ENCODE results near the gene LETM1.
"Not testable (repeated sequence)": the region's sequence is repeated elsewhere in the genome, so short reads cannot be mapped to it uniquely, and the experiment has no call there.

The LETM1 gene

DNA sequence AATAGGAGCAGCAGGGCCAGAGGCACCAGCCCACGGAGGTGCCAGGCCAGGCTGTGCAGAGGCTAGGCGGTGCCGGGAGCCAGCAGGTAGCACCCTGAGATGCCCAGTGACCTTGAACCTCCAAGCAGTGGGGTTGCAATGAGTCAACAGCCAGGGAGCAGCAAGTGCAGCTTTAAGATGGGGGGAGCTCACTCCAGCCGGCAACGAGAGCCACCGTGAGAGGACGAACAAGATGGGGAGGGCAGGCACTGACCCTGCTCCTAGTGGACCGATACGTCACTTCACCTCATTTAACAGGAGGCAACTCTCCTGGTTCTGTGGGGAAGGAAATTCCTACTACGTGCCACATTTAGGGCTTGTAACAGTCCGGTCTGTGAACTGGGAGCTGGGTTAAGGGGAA, 4.8 kb downstream of the LETM1 start:
- no peak for DNase-seq

DNA sequence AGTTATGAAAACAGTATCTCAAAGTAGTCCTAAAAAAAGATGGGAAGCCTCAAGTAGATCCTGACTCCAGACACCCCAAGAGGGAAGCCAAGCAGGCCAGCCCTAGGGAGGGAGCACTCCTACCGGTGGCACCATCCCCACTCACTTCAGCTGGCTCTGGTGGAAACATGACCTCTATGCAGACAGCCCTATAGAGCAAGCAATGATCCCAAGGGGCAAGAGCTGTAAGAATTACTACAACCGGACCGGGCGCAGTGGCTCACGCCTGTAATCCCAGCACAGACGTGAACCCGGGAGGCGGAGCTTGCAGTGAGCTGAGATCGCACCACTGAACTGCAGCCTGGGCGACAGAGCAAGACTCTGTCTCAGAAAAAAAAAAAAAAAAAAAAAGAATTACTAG, 5.7 kb downstream of the LETM1 start:
- DNase-seq = no peak

DNA sequence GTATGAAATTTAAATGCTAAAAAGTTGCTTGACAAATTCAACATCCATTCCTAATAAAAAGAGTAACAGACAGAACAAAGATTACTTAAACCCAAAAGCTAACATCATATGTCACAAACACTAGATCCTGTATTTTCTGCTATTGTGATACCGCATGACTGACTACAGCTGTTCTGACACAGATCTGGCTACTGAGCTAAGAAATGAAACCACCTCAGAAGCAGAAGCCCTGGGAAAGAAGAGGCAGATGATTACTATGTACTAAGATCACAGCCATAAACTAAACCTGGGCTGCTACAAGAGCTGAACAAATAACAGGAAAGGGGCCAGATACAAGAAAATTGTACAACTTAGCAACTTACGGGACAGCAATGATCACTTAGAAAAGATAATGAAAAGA, 9.4 kb downstream of the LETM1 start:
- no peak for DNase-seq

DNA sequence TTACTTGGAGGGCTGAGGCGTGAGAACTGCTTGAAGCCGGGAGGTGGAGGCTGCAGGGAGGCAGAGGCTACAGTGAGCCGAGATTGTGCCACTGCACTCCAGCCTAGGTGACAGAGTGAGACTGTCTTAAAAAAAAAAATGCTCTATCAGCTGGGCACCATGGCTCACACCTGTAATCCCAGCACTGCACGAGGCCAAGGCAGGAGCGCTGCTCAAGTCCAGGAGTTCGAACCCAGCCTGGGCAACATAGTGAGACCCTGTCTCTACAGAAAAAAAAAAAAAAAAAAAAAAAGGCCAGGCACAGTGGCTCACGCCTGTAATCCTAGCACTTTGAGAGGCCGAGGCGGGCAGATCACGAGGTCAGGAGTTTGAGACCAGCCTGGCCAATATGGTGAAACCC, 11.3 kb downstream of the LETM1 start:
- not testable (repeated sequence) for DNase-seq

DNA sequence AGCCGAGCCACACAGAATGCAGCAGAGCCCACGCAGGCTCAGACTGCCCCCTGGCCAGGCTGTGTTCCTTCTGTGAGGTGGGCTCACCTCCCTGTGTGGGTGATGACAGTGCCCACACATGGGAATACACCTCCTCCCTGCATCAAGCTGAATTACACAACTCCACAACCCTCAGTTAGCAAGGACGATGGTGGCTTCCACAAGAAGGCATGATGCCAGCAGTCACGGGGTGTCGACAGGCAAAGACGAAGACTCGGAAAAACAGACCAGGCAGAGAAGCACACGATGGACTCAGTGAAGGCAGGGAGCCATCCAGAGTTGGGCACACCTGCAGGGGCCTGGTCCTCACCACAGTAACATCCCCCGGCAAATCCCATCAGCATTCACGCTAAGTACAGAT, 12.1 kb downstream of the LETM1 start:
- DNase-seq = no peak

DNA sequence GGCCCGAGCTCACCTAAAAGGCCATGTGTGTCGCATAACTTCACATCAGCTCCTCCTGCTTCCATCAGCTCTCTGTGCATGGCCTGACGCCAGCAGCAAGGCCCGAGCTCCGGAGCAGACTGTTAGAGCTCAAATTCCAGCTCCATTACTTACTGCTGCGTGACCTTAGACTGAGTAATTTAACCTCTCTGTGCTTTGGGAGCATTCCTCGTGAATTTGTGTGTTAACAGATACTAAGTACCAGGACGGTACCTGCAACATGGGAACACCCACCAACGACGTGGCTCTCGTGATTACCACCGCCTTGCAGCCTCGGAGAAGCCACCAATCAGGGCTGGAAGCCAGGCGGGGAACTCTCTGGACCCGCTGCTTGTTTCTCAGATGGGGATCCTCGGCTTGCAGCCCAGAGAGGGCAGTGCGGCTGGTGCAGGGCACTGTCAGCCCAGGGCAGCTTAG, 12.9 kb downstream of the LETM1 start:
- no peak for DNase-seq

DNA sequence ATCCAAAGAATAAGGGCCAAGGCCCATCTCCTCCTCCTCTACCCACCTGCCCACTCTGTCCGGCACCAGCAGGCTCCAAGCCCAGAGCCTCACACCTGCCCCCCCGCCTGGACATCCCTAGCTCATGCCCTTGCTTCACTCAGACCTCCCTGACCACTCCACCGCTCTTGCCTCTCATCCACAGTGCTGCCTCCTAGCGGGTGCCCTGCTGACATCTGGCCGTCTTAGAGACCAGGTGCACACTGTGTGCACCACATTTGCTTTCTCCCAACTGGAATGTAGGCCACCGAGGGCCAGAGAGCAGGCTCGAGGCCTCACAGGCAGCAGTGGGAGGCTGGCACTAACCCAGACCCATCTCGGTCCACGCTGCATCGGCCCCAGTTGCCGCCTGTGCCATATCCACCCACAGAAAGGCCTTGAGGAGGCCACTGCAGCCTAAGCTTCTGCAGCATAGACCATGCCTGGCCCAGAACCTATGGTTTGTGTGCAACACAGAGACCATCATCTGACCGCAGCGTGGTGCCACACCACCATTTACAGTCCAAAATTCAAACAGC, 13.5 kb downstream of the LETM1 start:
- DNase-seq = no peak

DNA sequence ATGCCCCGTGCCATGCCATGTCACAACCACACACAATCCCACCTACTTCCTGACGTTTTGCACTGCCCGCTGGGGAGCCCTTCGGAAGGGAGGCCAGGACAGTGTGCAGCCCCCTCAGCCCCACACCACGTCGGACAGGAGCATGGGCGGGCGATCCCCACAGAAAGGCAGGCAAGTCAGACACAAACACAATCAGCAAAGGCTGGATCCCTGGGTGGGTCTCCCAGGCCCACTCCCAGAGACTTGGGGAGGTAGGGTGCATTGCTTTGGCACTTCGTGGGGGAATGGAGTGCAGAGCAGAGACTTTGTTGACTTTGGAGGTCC, 14.1 kb downstream of the LETM1 start:
- no peak for DNase-seq

DNA sequence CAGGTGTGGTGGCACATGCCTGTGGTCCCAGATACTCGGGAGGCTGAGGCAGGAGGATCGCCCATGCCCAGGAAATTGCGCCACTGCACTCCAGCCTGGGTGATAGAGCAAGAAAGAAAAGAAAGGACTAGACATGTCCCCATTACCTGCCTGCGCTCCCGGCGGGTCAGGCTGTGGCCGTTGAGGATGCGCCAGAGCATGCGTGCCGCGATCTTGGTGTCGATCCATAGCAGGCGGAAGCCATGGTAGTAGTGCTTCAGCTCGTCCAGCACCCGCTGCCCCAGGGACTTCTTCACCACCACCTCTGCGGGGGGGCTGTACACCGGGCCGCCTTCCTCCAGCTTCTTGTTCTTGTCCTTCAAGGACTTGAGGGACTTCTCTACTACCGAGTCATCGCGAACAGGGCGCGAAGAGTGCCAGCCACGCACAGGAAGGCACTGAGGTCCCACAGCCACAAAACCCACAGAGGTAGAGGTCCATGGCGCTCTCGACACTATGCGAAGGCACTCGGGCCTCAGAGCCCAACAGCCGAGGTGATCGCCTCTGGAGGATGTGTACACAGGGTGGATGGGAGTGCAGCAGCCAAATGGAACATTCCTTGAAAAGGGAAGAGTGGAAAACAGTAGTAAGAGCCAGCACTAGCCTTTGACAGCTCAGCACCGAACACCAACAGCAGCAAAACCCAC, 14.6 kb downstream of the LETM1 start:
- DNase-seq = no peak

DNA sequence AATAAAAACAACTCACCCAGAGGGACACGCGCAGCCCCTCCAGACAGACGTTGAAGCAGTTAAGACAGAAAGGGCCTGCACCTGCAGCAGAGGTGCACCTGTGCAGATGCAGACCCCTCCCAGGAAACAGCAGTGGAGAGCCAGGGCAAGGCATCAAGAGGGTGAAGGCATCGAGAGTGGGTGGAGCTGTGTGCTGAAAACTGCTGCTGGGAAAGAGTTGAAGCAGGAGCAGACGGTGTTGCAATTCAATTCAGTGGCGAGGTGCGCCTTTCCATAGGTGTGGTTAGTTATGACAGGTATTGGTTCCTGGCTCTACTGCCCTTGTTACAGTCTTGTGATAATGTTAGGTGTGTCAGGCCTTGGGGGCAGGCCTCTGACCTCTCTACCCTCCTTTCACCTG, 16.7 kb downstream of the LETM1 start:
- DNase-seq = no peak

DNA sequence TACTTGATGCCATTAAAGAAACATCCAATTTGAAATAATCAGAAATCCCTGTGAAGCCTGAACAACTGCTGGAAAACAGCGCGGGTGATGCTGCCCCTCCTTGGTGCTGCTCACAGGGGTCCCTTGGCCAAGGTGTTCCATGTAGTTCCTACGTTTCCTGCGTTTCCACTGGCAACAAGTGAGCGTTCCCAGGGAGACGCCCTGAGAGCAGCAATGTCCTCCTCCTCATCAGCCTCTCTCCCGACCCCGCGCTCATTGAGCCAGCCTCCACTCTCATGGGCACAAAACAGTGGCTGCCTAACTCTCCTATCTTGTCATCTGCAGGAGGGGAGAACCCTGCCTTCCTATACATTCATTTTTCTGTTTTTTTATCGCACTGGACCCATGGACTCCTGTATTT, 18.9 kb downstream of the LETM1 start:
- no peak for DNase-seq

DNA sequence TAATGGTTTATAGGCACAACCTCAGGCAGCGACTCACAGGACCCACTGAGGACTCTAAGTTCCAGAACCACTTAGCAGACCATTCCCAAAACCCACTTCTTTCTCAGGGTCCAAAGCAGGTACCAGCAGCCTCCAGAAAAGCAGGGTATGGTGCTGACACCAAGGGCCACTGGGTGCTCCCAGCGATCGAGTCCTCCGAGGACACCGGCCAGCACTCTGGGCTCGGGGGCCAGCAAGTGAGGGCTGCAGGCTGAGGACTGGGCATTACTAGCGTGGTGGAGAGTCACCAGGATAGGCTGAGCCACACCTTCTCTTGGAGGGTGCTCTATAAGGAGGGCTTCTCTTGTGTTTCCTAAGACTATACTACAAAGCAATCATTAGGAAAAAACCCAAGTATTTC, 19.3 kb downstream of the LETM1 start:
- no peak for DNase-seq

DNA sequence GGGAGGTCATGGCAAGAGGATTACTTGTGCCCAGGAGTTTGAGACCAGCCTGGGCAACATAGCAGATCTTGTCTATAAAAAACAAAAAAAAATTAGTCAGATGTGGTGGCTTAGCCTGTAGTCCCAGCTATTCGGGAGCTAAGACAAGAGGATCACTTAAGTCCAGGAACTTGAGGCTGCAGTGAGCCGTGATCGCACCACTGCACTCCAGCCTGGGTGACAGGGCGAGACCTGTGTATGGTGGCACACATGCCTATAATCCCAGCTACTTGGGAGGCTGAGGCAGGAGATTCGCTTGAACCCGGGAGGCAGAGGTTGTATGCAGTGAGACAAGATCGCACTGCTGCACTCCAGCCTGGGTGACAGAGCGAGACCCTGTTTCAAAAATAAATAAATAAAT, 20.1 kb downstream of the LETM1 start:
- not testable (repeated sequence) for DNase-seq

DNA sequence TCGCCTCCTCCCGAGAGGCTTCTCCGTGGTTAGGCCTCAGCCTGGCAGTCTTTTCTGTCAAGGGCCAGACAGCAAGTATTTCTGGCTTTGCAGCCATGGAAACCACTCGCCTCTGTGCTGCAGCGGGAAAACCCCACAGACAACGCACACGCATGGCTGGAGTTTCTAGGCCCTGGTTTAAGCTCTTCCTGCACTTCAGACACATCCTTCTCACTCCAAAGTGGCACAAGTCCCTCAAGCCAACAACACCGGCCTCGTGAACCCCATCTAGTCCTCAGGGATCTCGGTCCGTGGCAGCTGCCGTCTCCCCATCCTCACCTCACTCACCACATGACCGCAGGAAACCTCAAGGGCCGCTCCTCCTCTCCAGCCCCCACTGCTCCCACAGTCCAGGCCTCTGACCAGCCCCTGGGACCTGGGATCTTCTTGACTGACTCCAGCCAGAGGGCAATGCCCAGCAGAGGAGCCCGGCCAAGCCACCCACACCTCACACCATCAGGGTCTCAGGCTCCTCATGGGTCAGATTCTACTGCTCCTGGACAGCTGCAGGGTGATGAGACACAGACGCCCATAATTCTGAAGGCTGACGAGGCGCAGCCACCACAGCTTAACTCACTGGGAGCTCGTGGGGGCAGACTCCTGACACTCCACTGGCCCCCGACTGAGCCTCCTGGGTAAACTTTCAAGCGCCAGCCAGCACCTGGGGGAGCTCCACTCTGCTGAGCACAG, 21.7 kb downstream of the LETM1 start:
- no peak for DNase-seq

DNA sequence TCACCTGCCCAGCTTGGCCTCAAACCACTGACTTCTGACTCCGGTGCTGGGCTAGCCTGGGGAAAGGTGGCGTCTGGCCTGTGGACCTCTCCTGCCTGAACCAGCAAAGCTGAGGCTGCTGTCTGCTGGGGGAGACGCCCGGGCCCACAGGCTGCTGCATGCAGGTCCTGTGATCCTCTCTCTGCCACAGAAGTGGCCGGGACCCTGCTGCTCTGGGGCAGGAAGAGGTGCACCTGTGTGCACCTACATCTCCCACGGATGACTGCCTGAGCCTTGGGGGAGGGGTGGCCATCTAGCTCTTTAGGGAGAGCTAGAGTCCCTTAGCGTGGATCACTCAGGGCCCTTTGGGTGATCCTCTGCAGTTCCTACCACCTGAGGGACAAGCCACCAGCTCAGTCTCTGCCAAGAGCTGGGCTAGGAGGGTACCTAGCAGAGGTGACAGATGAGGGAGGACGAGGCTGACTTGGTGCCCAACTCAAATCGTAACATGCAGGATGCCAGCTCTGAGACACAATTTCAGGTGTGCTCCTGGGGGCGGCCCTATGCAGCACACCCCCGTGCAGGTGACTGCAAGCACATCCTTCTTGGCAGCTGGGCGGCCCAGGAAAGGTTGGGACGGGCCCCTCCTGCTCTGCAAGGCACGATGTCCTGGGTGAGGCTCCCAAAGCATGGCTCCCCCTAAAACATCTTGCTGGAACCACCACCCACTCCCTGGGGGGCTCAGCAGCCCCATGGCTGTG, 22.5 kb downstream of the LETM1 start:
- DNase-seq = no peak

DNA sequence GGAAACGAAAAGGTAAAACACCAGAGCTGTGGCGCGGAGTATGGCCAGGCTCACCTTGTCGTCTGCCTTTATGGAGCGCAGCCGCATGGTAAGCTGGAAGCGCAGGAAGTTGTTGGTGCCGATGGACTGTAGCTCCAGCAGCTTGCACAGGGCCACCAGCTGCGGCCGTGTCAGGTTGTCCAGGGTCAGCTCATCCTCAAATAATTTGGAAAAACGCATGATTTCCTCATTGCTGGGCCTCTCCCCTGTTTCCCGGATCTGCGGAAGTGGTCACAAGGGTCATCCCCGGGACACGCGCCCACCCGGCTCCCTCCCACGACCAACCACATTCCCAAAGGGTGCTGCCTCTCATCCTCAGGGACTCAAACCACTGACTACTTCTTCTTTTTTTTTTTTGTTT, 23.3 kb downstream of the LETM1 start:
- no peak for DNase-seq

DNA sequence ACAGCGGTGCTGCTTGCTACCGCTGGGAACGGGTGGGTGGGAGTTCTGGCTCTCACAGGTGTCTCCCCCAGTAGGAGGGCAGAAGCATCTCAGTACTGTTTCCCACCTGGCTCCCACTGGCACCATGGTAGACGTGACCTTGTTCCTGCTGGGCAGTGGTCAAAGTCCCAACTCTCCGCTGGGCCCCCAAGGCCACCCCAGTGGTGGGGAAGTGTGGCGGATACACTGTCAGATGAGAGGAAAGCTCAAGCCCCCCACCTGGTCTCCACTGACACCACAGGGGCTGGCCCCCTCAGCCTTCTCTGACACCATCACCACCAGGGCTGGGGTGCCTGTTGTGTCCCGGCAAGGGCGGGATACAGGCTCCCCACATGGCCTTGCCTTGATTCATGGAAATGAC, 24.6 kb downstream of the LETM1 start:
- no peak for DNase-seq

DNA sequence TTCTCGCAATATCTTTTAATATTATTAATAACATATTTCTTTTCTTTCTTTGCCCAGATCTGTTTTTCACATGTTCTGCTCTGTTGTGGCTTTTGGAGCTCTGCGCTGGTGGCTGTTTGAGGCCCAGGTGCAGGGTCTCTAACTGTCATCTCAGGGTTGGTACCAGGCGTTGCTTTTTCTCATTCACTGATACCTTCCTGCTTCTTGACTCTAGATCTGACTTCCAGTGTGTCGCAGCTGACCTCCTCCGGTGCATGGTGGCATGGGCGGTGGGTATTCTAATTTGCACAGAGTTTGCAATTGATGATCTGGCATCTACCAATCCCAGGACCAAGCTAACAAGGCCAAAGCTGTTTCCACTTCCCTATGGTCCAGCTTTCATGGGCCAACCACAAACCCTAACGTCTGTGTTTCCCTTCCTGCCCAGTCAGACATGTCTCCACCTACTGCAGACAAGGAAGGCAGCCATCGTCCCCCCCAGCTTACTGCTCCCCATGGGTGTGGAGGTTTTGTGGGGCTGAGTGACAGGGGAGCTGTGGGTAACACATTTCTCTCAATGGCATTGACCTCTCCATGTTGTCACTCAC, 25.2 kb downstream of the LETM1 start:
- DNase-seq = no peak

DNA sequence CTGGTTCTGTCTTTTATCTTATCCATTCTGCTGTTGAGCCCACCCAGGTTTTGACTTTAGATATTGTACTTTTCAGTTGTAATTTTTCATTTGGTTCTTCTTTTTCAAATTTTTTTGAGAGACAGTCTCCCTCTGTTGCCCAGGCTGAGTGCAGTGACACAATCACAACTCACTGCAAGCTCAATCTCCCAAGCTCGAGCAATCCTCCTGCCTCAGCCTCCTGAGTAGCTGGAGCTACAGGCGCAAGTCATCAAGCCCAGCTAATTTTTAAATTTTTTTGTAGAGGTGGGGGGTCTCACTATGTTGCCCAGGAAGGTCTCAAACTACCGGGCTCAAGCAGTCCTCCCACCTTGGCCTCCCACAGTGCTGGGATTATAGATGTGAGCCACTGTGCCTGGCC, 25.7 kb downstream of the LETM1 start:
- no peak for DNase-seq

DNA sequence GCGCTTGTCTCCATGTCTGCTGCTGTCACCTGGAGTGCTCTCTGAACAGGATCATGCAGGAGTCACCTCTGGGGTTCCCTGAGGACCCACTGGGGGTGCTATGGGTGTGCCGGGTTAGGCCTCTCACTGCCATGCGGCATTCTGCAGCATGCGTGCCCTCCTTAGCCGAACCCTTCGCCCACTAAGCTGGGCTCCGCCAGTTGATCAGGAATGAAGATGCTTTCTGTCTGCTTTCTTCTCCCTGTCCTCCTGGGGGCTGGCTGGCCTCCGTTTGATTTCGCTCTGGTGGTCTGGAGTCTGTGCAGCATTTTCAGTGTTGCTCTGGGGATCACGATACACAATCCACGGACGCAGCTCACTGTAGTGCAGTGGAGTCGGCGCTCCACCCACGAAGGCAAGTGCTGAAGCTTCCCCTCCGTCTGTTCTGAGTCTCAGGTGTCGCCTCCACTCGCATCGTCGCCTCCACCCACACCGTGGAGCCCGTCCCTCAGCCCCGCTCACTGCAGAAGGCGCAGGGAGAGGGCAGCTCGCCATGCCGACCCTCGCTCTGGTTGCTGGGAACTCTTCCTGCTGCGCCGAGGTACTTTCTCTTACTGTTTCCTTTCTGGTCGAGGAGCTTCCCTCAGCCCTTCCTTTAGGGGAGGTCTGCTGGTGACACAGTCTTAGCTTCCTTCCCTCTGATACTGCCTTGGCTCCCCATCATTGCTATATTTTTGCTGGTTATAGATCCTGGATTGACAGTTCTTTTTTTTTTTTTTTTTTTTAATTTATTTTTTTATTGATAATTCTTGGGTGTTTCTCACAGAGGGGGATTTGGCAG, 29.2 kb downstream of the LETM1 start:
- DNase-seq = no peak

DNA sequence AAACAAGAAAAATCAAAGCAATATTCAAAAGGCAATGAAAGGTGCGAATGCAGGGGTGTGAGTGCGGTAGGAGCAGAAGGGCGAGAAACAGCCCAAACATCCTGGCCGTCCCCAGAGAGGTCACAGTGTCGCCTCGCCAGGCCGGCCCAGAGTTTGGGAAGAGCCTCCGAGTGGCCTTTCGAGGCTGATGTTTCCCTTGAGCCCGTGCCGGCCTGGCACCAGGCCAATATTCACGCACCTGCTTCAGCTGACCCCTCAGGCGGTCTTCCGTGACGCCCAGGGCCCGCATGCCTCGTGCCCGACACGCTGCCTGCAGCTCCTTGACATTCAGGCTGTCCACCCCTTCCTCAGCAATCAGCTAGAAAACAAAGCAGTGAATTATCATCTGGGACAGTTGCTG, 30.6 kb downstream of the LETM1 start:
- DNase-seq = no peak

DNA sequence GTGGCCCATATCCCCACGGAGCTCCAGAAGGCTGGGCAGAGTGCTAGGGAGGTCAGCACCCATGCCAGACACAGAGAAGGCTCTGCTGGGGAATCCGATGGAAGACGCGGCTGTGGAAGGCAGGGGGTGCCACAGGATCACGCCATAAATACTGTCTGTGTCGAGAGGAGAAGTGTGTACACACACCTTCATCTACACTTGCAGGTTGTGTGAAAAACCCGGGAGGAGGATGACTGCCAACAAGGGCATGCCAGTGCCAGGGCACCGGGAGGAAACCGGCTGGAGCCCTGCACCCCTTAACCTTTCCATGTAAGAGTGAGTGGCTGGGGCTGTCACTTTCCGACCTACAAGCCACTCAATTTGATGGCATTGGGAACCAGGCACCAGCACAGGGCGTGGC, 31.2 kb downstream of the LETM1 start:
- DNase-seq = no peak

DNA sequence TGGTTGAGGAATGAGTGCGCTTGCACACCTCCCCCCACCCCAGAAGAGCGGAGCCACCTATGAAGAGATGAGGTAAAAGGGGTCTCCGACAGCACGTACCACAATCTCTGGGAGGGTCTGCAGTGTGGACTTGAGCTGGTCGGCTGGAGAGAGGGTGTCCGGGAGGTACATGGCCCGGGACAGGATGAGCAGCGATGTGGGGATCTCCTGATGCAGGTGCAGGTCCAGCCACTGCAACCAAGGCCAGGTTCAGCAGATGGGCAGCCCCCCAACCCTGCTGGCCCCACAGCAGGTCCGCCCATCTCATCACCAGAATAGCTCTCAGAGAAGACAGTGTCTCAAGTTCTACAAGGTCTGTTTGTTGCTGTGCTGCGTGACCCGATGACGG, 32.4 kb downstream of the LETM1 start:
- no peak for DNase-seq
